Upper lobe of right lung (tissue), 1 donor: ENCODE data around the gene TEX26. TPM values are rescaled to one million over a fixed set of nuclear protein-coding genes. Genes with fewer than 3 reads are reported as not detected.
A peak's percentile ranks its signal among the peaks of the same experiment; 100 is the strongest.

Experiments used
- ATAC-seq: fragments of 200-7000 bp; cut with Tn5 transposase; one replicate; pipeline ENCODE4 v1.9.1; 2020; ENCODE audit warnings: mild to moderate bottlenecking, moderate library complexity
- DNase-seq: peaks from one replicate; pipeline ENCODE4 v3.0.0-alpha.2; 2020
- H3K27ac ChIP-seq: fragments of 200-600 bp; one replicate; pipeline ENCODE4 v1.8.0; 2022
- H3K27me3 ChIP-seq: fragments of 200-600 bp; one replicate; pipeline ENCODE4 v1.8.0; 2022; ENCODE audit warnings: mild to moderate bottlenecking
- H3K36me3 ChIP-seq: fragments of 200-600 bp; one replicate; pipeline ENCODE4 v1.8.0; 2022
- H3K4me1 ChIP-seq: fragments of 200-600 bp; one replicate; pipeline ENCODE4 v1.8.0; 2022
- H3K4me3 ChIP-seq: fragments of 200-600 bp; one replicate; pipeline ENCODE4 v1.8.0; 2022; ENCODE audit warnings: mild to moderate bottlenecking
- H3K9me3 ChIP-seq: fragments of 200-600 bp; one replicate; pipeline ENCODE4 v1.8.0; 2022
- intact Hi-C: fragments of 100-400 bp; cut with DNase I; formaldehyde crosslinking; loops from one replicate; pipeline ENCODE4 v1.11.0; 2022
- total RNA-seq: library from RNA; stranded (reverse); fragmentation: NEBNext Ultra II Directional; extraction: Animal tissue kit (Norgen Biotek cat#: 25700); gene quantifications from one replicate; pipeline ENCODE4 v1.2.1, GENCODE V29; 2021
- TF ChIP-seq, protein P1 (sequence below): fragments of 200-600 bp; IDR thresholded peaks from one replicate; pipeline ENCODE4 v1.8.0; 2022; ENCODE audit warnings: antibody characterized with exemption
- donor health status: DM: no; HTN: yes; CAD: no; lungs with severe emphysema.

Gene TEX26
- total RNA-seq, 1 donor from 2014 or later = not detected

DNA sequence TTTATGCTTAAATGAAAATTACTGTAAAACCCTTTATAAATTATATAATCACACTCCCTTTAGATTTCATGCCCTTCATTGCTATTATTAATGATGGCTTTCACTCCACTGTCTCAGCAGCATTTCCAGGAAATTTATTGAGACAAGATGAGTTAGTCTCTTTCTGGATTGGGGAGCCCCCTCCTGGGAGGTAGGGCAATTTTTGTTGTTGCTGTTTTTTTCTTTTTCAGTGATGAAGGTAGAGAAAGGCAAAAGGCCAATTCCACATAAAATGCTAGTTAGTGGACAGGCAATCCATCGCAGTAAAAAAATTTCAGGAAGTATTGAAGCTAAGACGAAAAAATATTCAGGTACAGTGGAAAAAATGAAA, 80.2 kb downstream of the TEX26 start:
- ATAC-seq (no peak), DNase-seq (no peak)
- H3K9me3 ChIP-seq = no peaks in the 10 kb centered on the region
- H3K36me3 ChIP-seq = no peaks in the 10 kb centered on the region
- no peak overlapping the region for H3K4me3 ChIP-seq
- no peak overlapping the region for H3K27ac ChIP-seq
- TF ChIP-seq, protein P1, sequence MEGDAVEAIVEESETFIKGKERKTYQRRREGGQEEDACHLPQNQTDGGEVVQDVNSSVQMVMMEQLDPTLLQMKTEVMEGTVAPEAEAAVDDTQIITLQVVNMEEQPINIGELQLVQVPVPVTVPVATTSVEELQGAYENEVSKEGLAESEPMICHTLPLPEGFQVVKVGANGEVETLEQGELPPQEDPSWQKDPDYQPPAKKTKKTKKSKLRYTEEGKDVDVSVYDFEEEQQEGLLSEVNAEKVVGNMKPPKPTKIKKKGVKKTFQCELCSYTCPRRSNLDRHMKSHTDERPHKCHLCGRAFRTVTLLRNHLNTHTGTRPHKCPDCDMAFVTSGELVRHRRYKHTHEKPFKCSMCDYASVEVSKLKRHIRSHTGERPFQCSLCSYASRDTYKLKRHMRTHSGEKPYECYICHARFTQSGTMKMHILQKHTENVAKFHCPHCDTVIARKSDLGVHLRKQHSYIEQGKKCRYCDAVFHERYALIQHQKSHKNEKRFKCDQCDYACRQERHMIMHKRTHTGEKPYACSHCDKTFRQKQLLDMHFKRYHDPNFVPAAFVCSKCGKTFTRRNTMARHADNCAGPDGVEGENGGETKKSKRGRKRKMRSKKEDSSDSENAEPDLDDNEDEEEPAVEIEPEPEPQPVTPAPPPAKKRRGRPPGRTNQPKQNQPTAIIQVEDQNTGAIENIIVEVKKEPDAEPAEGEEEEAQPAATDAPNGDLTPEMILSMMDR = peak; percentile 11
- intact Hi-C loops = no loop called here
- H3K27me3 ChIP-seq = no peaks in the 10 kb centered on the region
- no peaks in the 10 kb centered on the region for H3K4me1 ChIP-seq

DNA sequence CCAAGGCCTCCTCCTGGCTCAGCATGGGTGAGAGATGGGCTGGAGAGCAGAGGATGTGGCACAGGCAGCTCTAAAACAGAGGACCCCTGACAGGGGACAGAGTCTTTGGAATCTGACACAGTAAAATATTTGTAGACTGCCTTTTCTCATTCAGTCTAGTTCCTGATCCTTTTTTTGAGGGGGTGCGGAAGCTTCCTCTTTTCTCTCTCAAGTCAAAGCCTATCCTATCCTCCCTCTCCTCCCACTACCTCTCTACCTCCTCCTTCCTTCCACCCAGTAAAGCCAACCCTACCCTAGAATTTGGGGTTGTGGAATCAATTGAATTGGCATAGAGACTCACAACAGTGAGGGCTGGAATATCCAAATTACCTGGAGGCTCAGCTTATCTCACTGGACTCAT, 82.0 kb downstream of the TEX26 start:
- ATAC-seq = peak; percentile 68
- no peaks in the 10 kb centered on the region for H3K36me3 ChIP-seq
- TF ChIP-seq, protein P1 = no peak

DNA sequence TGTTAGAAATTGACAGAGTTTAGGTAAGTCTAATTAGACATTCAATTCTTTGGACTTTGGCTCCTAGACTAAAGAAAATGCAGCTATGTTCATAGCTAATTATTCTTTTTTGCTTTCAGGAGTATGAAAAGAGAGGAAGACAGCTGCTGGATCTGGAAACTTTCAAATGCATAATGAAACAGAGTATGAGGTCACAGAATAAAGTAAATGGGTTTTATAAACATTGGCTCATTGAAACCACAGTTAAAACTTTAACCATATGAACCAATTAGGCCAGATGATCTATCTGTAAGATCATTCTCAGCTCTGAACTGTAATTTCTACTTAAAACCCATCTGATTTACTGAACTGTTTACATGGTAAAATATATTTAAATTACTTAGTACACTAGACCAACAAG, 82.7 kb downstream of the TEX26 start:
- no peak overlapping the region for H3K4me3 ChIP-seq

More for the DNA sequence above, 82.0 kb downstream of the TEX26 start:
- no peaks in the 10 kb centered on the region for H3K9me3 ChIP-seq
- DNase-seq = no peak
- H3K4me3 ChIP-seq = no peak overlapping the region
- H3K27me3 ChIP-seq = no peaks in the 10 kb centered on the region
- H3K27ac ChIP-seq = no peak overlapping the region
- intact Hi-C loops = no loop called here
- H3K4me1 ChIP-seq = no peaks in the 10 kb centered on the region

DNA sequence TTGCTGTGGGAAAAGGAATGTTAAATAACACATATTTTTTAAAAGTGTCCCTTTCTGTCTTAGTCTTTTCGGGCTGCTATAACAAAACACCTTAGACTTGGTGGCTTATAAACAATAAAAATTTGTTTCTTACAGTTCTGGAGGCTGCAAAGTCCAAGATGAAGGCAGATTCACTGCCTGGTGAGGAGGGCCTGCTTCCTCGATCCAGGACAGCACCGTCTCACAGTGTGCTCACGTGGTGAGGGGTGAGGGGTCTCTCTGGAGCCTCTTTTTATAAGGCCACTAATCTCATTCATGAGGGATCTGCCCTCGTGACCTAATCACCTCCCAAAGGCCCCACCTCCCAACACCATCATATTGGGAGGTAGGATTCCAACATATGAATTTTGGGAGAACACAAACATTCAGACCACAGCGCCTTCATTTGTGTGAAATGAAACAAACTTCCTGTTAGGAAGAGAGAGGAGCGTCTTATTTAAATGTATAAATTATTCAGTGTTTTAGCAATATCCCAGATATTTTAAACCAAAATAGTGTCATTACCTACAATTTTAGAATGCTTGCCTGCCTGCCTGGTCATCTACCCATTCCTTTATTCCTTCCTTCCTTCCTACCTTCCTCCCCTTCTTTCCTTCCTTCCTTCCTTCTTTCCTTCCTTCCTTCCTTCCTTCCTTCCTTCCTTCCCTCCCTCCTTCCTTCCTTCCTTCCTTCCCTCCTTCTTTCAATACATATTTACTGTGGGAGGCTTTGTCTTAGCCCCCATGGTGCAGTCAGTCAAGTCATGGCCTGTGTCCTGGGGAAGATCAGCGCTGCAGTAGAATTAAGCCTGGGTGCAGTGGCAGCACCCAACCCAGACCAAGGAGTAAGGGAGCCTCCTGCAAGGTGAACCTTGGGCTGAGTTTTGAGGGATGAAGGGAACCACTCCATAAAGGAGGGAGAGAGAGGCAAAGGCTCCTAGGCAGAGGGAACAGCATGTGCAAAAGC, 84.2 kb downstream of the TEX26 start:
- intact Hi-C loops = no loop called here
- H3K4me3 ChIP-seq = no peak overlapping the region
- no peak for ATAC-seq
- DNase-seq = no peak
- H3K4me1 ChIP-seq = no peaks in the 10 kb centered on the region
- no peaks in the 10 kb centered on the region for H3K9me3 ChIP-seq
- H3K36me3 ChIP-seq = no peaks in the 10 kb centered on the region
- TF ChIP-seq, protein P1 = no peak
- no peaks in the 10 kb centered on the region for H3K27me3 ChIP-seq
- no peak overlapping the region for H3K27ac ChIP-seq

More for the DNA sequence above, 82.7 kb downstream of the TEX26 start:
- no peaks in the 10 kb centered on the region for H3K27me3 ChIP-seq
- no peak overlapping the region for H3K27ac ChIP-seq
- H3K36me3 ChIP-seq = no peaks in the 10 kb centered on the region
- H3K9me3 ChIP-seq = no peaks in the 10 kb centered on the region
- intact Hi-C loops = no loop called here
- no peaks in the 10 kb centered on the region for H3K4me1 ChIP-seq
- no peak for DNase-seq
- TF ChIP-seq, protein P1 = no peak
- ATAC-seq = no peak

DNA sequence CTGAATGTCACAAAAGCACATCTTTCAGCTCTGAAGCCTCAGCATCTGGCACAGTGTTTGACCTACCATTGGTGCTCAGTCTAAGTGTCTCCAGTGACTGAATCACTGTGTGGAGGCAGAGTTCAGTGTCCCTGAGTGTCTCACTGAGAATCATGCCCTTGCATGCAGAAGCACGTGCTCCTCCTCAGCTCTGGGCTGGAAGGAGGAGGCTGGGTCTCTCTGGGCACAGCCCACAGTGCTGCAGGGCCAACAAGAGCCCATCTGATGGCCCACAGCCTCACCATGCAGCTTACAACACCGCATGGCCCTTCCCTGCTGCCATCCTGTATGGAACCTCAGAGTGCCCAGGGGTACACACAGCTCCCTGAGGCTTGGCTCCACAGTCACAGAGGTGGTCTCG, 86.1 kb downstream of the TEX26 start:
- intact Hi-C loops = no loop called here
- no peak overlapping the region for H3K4me3 ChIP-seq
- H3K27me3 ChIP-seq = peaks cover 4% of the 10 kb centered on the region
- no peak overlapping the region for H3K27ac ChIP-seq
- H3K4me1 ChIP-seq = no peaks in the 10 kb centered on the region
- ATAC-seq (peak; percentile 26), DNase-seq (no peak)
- TF ChIP-seq, protein P1 = no peak
- H3K36me3 ChIP-seq = no peaks in the 10 kb centered on the region
- H3K9me3 ChIP-seq = no peaks in the 10 kb centered on the region
